Mesenteric fat pad (tissue), 1 donor: ENCODE measurements around the gene ALOX15. TPM values are rescaled to one million over a fixed set of nuclear protein-coding genes. Genes with fewer than 3 reads are reported as not detected.
"Not testable (repeated sequence)": the region's sequence is repeated elsewhere in the genome, so short reads cannot be mapped to it uniquely, and the experiment has no call there.

Experiments used
- DNase-seq: peaks from one replicate; pipeline ENCODE4 v3.0.0-alpha.2; 2020; ENCODE audit warnings: low spot score
- total RNA-seq: library from RNA; stranded (reverse); fragmentation: NEBNext Ultra II Directional; extraction: Animal tissue kit (Norgen Biotek cat#: 25700); gene quantifications from one replicate; pipeline ENCODE4 v1.2.1, GENCODE V29; 2021
- donor health status: DM: yes; HTN: yes; CAD: no.

The ALOX15 gene
- total RNA-seq, 1 donor from 2014 or later = not detected

GRCh38 chr17:4652997-4653396 is 11.5 kb upstream of the ALOX15 start:
- DNase-seq = no peak

DNA sequence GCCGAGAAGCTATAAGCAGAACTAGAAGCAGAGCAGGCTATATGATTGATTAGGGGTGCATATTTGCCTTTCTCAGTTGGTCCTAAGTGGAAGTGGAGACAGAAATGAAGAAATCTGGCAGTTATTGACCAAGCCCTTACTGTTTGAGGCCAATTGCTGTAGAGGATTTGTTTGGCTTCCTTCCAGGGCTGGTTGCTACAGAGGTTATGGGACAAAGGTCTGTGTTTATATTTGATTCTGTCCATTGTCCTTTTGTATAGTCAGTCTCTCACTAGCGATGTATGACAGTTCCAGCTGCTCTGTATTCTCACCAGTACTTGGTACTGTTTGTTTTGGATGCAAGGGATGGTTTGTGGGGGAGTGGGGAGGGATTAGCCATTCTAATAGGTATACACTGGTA is 7.3 kb upstream of the ALOX15 start:
- DNase-seq = no peak

DNA sequence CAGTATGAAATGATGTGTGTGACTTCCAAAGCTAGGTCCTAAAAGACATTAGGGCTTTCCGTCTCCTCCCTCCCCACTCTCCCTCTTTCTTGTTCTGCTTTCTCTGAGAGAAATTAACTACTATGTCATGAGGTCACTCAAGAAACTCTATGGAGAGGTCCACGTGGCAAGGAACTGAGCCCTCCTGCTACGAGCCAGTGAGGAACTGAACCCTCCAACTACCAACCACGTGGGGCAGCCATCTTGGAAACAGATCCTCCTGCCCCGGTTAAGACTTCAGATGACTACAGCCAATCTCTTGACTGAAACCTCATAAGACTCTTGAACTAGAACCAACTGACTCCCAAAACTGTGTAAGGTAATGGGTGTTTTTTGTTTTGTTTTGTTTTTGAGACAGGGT is 4.2 kb upstream of the ALOX15 start:
- DNase-seq = no peak

DNA sequence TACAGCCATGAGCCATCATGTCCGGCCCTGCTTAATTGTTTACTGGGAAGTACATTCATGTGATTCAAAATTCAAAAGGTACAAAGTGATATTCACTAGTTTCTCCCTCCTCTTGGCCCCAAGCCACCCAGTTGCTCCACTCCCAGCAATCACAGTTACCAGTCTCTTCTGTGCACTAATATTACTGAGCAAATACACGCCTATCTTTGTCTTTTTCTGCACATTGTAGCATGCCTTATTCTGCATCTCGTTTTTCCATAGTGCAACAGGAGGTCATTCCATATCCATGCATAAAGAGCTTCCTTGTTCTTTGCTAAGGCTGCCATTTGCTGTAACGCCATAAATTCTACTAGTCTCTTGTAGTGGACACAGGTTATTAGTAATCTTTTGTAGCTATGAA is 2.2 kb upstream of the ALOX15 start:
- no peak for DNase-seq

DNA sequence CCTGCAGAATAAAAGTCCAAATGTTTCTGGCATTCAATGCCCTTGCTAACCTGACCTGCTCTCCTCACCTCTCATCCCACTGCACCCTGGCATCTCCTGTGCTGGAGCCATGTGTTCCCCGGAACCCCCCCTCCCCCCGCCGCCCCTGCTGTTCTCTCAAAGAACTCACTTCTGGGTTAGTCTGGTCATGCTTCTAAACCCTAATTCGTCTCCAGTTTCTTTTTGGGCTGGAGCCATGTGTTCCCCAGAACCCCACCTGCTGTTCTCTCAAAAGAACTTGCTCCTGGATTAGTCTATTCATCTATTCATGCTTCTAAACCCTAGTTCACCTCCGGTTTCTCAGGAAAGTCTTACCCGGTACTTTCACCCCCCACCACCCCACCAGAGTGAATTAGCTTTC is 808 bp upstream of the ALOX15 start:
- DNase-seq = no peak

GRCh38 chr17:4640569-4641188 is 799 bp downstream of the ALOX15 start:
- not testable (repeated sequence) for DNase-seq

DNA sequence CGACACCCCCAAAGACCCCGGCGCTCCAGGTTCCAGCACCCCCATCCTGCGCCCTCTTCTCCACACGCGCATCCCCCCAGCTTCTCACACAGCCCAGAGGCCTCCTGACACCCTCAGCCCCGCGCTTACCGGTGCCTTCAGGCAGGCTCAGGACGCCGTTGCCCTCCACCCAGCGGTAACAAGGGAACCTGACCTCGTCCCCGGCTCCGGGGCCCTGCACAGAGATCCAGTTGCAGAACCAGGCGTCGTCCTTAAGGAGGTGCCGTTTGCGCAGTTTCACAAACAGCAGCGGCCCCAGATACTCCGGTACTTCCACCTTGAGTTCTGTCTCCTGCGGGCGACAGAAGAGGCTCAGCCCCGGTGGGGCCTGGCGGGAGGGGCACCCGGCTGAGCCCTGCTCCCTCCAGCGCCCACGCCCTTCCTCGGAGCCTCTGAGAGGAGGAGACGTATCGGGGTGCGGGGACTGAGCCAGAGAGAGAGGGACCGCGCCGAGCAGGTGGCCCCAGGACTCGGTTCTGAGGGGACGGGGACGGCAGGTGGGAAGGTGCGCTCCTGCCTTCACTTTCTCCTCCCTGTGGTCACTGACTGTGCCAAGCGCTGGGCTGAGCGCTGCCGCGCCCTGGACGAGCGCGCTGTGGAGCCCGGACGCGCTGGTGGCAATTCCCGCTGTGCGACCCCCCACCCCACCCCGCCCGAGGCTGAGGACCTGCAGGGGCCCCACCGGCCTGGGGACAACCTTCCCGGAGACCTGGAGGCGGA is 2.0 kb downstream of the ALOX15 start:
- DNase-seq = not testable (repeated sequence)

GRCh38 chr17:4638766-4639165 is 2.7 kb downstream of the ALOX15 start:
- DNase-seq = not testable (repeated sequence)

GRCh38 chr17:4636474-4637100 is 4.9 kb downstream of the ALOX15 start:
- no peak for DNase-seq

GRCh38 chr17:4635823-4636375 is 5.6 kb downstream of the ALOX15 start:
- DNase-seq = no peak

- DNase-seq = no peak
Measured at GRCh38 chr17:4634976-4635375, 6.5 kb downstream of the ALOX15 start.

- no peak for DNase-seq
Measured at GRCh38 chr17:4633643-4634042, 7.8 kb downstream of the ALOX15 start.

DNA sequence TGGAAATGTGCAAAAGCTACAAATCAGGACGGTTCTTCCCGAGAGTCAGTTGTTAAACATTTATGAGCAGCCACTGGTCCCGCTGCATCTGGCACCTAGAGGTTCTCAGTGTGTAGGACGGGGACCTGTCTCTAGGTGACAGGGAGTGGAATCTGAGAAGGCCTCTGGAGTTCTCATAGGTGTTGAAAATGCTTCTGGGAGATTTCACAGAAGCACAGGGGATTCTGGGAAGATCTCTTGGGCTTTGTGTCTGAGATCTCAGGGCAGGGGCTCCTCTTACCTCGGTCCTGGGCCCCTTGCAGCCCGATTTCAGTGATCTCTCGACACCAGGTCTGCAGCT is 8.9 kb downstream of the ALOX15 start:
- no peak for DNase-seq

DNA sequence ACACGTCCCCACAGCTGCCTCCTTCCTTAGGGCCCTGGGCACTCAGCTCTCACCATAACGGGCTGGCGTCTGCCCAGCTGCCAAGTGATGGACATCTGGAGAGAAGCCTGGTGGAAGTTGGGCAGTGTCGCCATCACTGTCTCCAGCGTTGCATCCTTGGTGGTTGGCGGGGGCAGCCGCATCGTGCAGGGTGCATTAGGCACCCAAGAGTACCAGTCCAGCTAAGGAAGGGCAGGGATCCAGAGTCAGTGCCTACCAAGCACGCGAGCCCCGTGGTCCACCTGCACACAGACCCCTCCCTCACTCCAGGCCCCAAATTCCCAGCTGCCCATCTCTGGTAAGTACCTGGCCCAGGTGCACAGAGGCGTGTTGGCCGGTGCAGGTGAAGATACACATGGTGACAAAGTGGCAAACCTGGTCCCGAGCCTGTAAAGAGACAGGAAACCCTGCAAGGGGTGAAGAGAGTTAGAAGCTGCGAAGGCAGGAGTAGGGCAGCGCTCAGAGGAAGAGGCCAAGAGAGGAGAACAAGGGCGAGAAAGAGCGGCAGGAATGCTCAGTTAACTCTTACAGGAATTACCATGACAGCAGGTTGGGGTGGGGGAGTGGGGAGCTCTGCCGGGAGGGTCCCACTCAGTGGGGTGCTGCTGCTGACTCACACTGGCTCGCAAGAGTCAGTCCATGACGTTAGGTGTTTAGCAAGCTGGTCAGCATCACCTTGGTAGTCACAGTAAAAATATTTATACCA is 9.5 kb downstream of the ALOX15 start:
- DNase-seq = no peak

DNA sequence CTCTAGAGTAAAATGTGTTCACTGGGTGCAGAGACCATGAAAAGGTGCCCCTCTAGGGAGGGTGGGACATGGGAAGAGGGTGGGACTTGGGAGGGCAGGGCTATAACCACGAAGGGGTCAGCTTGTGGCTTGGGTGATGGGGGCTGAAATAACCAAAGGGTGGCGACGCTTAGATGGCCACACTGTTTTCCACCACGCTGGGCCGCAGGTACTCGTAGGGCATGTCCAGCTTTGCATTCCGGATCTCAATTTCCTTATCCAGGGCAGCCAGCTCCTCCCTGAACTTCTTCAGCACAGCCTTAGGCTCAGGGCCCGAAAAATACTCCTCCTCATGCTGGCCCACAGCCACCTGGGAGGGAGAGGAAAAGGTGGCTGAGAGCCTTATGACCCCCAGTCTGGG is 10.0 kb downstream of the ALOX15 start:
- DNase-seq = no peak

- DNase-seq = no peak
Measured at GRCh38 chr17:4626734-4627256, 14.7 kb downstream of the ALOX15 start.

GRCh38 chr17:4625181-4625617 is 16.3 kb downstream of the ALOX15 start:
- DNase-seq = no peak

DNA sequence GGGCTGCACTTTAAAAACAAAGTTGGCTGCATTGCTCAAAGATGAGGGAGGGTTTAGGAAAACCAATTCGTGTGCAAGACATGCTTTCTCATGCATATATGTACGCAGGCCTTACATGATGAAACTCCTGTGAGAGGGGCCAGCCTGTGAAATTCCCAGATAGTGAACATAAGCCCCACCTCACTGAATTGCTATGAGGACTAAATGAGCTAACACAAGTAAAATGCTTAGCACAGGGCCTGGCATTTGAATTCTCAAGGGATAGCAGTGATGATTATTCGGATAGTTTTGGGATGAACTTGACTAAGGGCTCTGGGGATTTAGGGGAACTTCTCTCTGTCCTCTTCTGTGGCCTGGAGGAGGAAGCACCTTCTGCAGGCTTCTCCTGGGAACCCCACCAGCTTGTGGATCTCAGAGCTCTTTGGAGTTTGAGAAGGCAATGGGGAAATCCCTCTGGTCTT is 17.0 kb downstream of the ALOX15 start:
- not testable (repeated sequence) for DNase-seq

DNA sequence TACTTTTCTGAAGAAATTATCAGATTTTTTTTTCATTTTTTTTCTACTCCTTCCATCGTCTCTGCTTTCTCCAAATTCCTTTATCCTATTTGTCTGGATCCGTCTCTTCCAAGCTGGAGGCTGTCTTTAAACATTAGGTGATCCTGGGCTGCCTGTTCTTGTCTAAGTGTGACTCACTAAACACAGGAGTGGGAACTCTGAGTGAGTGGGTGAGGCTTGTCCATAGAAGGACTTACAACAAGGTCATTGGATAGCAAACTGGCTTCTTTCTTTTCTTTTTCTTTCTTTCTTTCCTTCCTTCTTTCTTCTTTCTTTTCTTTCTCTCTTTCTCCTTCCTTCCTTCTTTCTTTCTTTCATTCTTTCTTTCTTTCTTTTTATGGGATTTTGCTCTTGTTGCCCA is 18.2 kb downstream of the ALOX15 start:
- DNase-seq = no peak

DNA sequence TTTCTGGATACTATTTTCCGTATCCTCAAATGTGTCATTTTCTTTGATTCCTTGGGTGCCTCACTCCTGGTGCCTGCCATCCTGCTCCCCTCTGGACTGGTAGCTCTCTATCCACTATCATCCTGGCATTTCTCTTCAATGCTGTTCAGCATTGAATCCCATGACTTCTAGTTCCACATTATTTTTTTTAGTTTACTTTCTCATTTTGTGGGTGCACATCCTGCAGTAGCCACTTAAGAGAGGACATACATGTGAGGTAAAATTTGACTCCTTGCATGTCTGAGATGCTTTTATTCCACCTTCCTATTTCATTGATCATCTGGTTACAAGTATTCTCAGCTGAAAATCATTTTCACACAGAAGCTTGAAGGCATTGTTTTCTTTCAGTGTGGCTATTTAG is 19.1 kb downstream of the ALOX15 start:
- no peak for DNase-seq

- DNase-seq = no peak
Measured at GRCh38 chr17:4620531-4621101, 20.9 kb downstream of the ALOX15 start.
